Renal cortical epithelial cell (primary cell): ENCODE results near the gene ITPA. TPM values are rescaled to one million over a fixed set of nuclear protein-coding genes. Genes with fewer than 3 reads are reported as not detected.
"Not testable (repeated sequence)": the region's sequence is repeated elsewhere in the genome, so short reads cannot be mapped to it uniquely, and the experiment has no call there.

Experiments used
- DNase-seq: peaks from one replicate; pipeline ENCODE4 v3.0.0-alpha.2; 2011; ENCODE audit warnings: low read depth
- total RNA-seq: library from RNA; depleted of rRNA; stranded (reverse); fragments of >200 nt; gene quantifications from 2 replicates; pipeline ENCODE4 v1.2.3, GENCODE V29; 2014

ITPA gene
- total RNA-seq, 1 donor from 2014 or later = 24.6 TPM

DNA sequence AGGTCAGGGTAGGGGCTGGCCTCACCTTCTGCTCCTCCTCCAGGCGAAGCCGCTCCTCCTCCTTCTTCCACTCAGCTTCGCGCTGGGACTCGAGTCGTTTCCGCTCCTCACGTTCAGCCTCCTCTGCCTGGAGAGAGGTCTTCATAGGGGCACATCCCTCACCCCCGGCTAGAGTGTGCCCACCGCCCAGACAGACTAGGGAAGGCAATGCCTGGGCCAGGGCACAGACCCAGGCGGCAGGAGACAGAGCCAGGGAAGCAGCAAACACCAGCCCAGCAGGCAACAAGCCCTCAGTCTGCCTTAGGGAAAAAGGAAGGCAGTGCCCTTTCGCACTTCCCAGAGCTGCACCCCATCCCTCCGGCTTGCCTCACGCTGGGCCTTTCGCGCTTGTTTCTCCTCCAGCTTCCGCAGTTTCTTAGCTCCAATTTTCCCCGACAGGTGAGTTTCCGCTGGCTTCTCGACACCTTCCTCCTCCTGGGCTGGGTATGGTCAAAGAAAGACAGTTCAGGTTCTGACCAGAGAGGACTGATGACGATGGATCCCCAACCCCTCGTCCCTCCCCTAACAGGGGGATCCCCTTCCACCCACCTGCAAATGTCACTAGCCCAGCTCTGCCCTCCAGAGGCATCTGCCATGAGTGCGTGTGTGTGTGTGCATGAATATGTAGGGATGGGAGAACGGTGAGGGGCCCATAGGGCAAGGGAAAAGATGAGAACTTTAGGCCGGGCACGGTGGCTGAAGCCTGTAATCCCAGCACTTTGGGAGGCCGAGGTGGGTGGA lies 9.1 kb upstream of the ITPA start:
- DNase-seq = no peak

DNA sequence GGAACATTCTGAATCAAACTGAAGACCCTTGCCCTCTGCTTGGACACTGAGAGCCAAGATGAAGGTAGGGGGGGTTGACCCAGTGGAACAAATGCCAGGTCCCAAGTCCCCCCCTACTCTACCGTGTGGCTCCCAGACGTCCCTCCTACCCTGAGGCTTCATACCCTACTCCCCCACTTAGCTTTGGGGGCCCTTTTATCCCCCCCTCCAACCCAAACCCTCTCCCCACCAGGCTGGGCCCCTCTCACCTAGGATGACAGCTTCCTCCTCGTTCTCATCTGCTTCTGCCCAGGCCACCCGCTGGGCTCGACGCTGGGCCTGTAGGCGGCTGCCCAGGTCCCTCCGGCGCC lies 6.4 kb upstream of the ITPA start:
- no peak for DNase-seq

DNA sequence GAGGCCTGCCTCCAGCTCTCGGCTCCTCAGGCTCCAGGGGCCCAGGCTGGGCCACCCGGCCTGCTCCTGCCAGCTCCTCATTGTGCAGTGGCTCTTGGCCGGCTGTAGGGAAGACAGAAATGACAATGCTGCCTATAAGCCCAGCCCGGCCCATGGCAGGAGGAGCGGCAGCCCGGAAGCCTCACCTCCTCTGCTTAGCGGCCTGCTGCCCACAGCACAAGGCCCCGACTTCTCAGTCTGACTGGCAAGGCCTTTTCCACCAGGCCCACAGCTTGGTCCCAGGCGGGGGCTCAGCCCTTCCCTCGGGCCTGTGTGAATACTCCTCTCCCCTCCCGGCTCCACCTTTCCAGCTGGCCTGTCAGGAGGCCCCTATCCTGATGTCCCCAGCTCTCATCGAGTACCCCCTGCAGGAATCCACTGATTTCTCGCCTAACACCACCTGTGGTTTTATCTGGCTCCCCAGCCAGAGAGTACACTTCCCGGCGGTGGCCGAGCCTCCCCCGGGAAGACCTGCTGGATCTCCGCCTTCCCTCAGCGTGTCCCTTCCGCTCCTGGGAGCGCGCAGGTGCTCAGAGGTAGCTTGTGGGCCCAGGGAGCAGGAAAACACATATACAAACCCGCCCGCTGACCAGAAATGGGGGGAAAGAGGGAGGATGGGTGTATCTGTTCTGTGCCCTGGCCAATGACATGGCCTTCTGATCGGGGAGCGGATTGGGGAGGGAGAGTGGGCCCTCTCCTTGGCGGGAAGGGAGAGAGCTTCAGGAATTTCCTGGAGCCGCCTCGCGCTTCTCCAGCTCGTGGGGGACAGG lies 5.8 kb upstream of the ITPA start:
- peak; percentile 18 for DNase-seq

DNA sequence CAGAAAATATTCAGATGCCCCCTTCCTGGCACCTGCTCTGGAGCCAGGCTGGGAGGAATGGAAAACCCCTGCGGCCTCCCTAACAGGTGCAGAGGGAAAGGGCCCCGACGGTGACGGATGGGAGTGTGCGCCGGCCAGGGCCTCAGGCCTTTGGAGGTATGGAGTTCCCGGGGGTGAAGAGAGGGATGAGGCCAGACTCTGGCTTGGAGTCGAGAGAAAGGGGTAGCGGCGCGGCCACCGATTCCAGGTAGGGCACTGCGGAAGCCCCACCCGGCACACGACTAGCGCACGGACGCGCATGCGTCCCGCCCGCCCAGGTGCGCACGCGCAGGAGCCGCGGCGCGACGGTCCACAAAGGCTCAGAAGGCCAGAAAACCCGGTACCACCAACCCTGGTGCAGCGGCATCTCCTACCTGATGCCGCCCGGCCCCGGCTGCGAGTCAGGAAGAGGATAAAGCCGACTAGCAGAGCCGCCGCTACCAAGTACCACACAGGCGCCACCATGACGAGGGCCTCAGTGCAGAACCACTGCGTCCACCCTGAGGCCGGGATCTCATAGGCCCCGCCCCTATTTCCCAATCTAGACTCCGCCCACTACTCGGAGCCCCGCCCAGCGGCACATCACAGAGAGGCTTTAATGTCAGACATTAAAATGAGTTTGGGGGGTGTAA lies 5.0 kb upstream of the ITPA start, which contains the start of gene DDRGK1:
Gene DDRGK1, minus strand, starts transcription at position 559 of the 671 bp plus-strand sequence. Its CDS starts 55 bp downstream, at position 504.
- peak; percentile 50 for DNase-seq

DNA sequence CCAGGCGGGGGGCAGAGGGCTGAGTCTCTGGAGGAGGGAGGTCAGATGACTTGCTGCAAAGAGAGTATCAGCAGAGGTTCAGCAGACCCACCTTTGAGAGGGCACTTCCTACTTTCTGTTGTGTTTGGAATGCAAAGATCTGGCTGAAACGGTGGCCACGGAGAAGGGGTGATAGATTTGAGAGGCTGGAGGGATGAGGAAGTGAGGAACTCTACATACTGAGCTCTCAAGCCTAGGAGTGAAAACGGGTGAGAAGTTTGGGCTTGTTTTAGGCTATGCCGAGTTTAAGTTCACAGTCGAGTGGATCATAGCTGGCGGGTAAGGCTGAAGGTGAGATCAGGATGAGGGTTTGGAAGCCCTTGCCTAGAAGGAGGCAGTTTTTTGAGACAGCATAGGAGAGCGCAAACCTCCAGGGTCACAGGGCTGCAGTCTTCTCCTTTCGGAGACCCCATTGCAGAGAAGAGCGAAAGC lies 477 bp upstream of the ITPA start:
- peak; percentile 7 for DNase-seq

DNA sequence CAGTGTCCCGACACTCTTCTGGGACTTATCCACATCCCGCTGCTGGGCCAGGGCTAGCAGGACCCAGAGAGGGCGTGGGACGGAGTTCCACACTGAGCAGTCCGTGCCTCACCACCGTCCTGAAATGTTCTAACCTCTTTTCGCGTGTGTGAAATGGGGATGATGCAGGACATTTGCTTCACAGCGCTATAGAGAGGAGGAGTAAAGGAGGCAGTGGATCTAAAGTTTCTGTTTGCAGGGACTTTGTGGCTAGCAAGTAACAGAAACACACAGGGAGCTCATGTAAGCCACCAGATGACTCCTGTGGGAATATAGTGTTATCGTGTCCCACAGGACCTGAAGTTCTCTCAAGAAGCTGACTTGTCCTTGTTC lies 634 bp downstream of the ITPA start:
- DNase-seq = peak; percentile 6

DNA sequence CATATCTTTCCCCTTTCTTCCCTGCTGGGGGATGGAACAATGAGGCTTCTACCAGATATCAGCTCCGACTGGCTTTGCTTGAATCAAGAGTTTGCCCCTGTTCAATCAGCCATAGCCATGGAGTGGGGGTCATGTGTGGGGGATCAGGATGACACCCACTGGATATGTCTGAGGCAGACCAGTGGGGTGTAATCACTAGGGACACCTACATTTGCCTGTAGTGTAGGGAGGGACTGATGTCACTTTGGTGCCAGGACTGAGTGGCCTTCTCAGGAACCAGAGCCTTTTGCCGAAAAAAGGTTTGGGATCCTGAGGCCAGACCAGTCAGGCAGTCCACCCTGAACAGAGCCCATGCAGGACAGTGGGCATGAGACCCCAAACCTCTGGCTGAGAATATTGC lies 1.0 kb downstream of the ITPA start:
- DNase-seq = no peak

DNA sequence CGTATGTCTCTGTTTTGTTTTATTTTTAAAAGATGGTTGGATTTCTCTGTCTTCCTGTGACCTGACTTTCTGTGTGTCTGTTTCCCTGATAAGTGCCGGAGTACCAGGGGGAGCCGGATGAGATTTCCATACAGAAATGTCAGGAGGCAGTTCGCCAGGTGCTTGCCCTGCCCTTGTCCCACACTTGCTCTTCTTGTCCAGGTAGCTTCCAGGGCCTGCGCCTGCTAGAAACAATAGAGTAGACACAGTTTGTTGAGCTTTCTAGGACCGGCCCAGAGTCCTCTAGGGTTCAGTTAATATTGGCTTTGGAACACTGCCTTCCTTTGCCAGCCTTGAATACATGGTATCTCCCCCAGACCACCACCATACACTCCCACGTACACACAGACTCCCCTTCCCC lies 3.9 kb downstream of the ITPA start:
- no peak for DNase-seq

DNA sequence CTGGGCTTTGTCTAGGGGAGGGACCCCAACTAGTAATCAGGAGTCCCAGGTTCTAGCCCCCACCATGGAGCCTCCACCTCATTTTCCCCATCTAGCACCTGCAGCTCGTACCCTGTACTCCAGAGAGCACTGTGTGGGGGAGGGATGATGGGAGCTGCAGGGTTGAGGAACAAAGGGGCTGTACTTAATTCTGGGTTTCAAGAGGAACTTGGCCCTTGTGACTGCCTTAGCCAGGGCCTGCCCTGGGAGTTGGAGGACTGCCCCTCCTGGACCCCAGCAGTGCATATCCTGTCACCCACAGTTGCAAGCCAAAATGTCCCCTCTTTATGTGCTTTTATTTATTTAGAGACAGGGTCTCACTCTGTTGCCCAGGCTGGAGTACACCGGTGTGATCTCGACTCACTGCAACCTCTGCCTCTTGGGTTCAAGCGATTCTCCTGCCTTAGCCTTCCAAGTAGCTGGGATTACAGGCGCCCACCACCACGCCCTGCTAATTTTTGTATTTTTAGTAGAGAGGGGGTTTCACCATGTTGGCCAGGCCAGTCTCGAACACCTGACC lies 6.1 kb downstream of the ITPA start:
- DNase-seq = not testable (repeated sequence)

DNA sequence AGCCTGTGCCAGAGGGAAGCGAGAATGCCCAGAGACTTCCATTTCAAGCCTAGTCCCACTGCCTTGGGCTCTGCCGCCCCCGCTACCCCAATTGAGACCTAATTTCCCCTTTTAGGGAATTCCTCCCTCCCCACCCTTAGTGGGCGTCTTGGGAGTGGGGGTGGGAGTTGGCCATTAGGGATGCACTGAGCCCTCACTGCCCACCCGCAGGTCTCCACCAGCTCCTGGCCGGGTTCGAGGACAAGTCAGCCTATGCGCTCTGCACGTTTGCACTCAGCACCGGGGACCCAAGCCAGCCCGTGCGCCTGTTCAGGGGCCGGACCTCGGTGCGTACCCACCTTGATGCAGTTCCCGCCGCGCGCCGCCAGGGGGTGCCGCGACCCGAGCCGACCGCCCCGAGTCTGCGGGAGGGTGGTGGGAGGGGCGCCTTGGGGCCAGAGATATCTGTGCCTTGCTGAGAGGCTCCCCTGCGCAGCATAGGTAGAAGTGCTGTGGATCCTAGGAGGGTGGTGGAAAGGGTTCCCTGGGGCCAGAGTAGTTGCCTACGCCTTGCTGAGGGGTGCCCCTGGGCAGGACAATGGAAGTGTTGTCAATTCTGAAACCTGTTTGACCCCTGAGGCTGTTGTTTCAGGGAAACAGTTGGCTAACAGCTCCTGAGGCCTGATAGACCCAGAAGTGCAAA lies 9.2 kb downstream of the ITPA start:
- no peak for DNase-seq

DNA sequence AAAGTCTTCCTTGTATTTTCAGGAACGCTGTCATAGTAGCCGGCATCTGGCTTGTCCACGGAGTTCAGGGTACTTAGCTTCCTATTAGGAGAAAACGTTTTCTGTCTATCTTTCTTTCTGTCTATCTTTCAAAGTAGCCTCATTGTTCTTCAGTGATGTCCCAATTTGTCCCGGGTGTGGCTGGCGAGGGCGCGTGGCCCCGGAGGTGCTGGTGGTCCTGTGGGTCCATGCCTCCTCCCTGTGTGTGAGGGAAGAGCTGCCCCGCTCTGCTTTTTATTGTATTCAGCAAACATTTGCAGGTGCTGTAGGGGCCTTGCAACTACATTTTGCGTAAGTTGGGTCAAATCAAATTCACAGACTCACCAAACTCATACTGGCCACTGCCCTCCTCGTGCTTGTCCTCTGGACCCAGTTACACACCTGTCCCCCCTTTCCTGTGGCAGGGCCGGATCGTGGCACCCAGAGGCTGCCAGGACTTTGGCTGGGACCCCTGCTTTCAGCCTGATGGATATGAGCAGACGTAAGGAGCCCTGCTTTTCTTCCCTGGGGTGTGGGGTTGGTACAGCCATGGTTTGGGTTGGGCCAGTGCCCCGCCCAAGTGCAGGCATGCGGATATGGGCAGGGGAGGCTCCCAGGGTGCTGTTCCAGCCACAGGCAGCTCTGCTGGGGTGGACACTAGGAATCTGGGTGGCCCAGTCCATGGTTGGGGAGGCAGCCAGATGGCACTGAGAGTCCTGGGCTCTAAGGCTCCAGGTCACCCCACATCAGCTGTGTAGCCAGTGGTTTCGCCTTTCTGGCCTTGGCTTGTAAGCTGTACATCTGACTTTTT lies 12.3 kb downstream of the ITPA start:
- peak; percentile 11 for DNase-seq

DNA sequence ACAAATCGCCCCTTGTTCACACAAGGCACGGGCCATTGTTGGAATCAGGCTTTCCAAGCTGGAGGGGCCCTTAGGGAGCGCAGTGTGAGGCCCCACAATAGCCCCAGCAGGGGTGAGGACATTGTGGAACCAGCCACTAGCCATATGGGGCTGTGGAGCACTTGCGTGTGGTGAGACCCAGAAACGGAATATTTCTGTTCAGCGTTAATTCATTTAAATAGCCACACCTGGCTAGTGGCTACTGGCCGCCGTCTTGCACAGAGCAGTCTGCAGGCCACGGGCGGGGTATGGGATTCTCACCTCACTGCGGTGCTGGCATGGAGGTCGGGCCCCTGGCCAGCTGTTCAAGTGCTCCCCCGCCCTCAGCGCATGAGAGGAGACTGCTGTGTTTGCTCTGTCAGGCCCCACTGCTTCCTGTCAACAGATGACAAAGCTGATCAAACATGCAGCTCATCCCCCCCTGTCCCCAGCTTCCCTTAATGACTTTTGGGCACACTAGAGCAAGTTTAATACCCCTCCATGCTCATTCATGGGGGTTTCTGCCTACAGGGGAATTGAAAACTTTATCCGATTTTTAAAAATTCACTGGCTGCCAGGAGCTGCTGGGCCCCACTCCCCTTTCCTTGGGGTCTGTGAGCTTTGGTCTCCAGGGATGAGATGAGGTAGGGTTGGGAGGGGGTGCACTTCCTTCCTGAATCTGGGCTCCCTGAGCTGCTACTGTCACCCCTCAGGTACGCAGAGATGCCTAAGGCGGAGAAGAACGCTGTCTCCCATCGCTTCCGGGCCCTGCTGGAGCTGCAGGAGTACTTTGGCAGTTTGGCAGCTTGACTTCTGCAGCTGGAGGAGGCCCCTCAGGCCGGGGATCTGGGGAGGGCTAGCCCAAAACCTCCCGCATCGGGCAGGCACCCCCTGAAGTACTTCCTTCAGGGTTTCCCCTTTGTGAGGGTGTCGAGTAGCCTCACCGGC lies 13.6 kb downstream of the ITPA start:
- peak; percentile 34 for DNase-seq

DNA sequence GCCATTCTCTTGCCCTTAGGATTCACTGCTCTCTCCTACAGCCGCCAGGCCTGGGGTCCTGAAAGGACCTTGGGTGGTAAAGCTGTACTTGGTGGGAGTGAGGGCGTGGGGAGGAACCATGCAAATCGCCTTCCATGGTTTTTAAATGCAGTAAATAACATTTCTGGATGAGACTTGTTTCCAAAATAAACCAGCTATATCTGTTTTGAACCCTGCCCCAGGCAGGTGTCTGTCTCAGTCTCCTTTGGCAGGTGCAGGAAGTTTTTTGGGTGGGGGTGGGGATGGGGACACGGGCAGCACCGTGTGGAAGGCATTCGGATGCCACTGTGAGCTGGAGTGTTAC lies 14.3 kb downstream of the ITPA start:
- DNase-seq = no peak

DNA sequence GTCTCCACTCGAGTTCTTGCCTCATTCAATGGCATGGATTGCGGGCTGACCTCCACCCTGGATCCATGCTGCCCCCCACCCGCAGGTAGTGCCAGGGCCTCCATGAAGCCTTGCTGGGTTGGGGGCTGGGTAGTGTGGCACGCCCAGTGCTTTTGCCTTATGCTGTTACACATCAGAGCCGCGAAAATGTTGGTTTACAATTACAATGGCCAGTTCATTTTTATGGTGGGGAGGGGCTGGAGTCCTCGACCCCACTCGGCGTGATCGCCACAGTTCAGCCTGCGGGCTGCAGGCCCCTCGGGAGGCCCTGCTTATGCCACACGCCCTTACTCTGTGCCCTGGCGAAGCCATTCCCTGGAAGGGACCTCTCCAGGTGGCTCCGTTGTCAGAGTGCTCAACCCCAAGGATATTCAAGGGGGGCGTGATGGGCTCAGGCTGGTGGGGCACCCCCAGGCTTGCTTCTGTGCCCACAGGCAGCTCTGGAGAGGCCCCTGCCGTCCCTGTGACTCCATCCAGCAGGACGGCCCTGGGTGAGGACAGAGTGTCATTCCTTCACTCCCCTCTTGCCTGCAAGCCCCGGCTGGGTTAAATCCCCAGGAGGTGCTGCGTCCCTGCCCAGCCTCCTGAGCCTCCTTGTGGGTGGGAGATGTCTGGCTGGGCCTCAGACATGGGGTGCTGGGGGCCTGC lies 14.8 kb downstream of the ITPA start:
- no peak for DNase-seq

DNA sequence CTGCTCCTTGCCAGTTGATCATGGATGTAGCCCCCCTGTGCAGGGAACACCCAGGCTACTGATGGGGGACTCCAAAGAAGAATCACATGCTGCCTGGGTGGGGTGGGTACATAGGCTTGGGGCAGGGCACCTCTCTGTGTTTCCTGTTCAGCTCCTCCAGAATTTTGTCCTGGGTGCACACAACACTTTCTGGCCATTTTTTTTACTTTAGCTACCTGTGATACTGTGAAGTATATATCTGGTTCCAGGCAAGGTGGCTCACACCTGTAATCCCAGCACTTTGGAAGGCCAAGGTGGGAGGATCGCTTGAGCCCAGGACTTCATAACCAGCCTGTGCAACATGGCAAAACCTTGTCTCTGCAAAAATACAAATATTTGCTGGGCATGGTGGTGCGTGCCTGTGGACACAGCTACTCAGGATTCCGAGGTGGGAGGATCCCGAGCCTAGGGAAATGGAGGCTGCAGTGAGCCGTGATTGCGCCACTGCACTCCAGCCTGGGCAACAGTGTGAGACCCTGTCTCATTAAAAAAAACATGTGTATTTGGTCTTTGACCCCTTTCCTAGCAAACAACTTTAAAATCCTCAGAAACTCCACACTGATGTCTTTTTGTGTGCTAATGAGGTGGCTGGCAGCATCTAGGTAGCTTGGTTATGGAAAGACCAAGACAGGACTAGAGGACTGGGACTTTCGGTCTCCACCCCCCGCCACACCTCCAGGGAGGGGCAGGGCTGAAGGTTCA lies 15.6 kb downstream of the ITPA start:
- no peak for DNase-seq

DNA sequence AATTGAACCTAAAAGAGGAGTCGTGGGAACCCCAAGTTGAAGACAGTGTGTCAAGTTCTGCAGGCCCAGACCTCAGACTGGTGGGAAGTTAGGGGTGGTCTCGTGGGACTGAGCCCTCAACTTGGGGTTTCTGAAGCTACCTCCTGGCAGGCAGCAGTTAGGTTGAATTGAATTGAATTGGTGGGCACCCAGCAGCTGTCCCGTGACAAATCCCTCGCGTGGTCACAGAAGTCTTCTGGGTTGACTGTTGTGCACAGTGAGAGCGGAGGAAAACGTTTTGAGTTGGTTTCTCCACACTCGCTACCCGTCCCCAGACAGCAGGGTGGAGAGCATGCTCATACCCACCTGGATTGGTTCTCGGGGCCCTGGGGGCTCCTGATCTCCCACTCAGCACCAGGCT lies 16.8 kb downstream of the ITPA start:
- DNase-seq = no peak

DNA sequence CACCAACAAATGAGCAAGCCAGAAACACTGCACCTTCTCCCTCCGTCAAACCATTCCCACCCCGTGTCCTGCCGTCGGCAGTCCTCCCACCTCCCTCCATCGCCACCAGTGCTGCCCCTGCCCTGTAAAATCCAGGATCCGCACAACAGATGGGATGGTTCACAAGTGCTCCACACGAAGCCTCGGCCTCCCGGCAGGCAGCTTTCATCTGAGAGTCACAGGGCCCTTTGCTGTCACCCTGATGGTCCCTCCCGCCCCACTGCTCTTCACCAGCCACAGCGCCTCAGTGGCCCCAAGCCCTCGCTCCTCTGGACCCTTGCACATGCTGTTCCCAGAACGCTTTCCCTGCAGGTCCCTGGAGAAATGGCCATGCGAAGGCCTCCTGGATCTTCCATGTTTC lies 17.6 kb downstream of the ITPA start:
- DNase-seq = no peak

DNA sequence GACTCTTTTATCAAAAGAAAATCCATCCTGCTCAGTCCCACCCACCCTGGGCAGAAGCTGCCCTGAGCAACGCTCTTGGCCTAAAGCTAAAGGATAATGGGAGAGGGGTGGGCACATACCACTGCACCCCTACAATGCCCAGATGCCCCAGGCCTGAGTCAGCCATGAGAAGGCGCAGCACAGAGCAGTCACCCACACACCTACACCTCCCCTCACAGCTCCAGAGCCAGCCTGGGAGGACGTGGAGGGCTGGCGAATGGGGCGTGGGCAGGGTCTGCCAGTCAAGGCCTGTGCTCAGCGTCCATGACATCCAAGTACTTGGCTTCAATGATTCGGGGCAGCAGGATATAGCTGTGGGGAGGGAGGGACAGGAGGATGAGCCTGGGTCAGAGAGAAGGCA lies 18.2 kb downstream of the ITPA start:
- DNase-seq = peak; percentile 43
